ENCODE measurements around the gene RYR1.
A peak's percentile ranks its signal among the peaks of the same experiment; 100 is the strongest.
"Not testable (repeated sequence)": the region's sequence is repeated elsewhere in the genome, so short reads cannot be mapped to it uniquely, and the experiment has no call there.

Gene RYR1

DNA sequence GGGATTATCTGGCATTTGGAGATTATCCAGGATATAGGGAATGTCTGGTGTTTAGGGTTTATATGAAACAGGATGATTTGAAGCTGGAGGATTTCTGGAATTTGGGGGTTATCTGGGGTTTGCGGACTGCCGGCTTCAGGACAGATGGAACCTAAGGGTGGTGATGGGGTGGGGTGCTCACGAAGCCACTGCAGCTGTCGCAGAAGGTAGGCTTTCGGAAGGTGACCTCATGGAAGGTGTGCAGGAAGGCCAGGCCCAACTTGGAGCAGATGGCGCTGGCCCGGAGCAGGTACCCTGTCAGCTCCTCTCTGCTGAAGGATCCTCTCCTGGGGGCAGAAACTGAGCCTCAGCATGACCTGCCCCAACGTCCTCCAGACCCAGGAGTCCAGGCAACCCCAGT lies 21.0 kb upstream of the RYR1 start:
- no peaks in the 10 kb centered on the region for H3K27me3 Mint-ChIP-seq
- H3K36me3 Mint-ChIP-seq = peaks cover 15% of the 10 kb centered on the region
- no peak overlapping the region for H3K4me3 Mint-ChIP-seq
- no peak for ATAC-seq
- no peaks in the 10 kb centered on the region for H3K9me3 Mint-ChIP-seq
- peaks cover 9% of the 10 kb centered on the region for H3K4me1 Mint-ChIP-seq
- H3K27ac Mint-ChIP-seq = no peak overlapping the region

DNA sequence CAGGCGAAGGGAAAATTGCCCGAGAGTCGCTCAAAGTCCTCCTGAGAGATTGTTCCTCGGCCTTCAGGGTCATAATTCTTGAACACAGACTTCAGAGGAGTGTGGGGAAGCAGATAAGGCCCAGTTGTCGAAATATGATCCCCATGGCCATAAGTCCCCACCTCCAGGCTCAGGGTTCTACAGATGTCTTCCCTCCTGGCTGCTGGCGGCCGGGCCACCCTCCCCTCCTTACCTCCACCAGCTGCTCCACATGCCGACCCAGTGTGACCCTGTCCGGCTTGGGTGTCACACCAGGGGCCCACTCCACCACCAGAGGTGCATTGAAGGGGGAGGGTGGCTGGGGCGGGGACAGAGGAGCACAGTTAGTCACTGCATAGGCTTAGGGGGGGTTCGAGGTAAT lies 20.5 kb upstream of the RYR1 start:
- no peaks in the 10 kb centered on the region for H3K9me3 Mint-ChIP-seq
- H3K4me1 Mint-ChIP-seq = peaks cover 14% of the 10 kb centered on the region
- H3K36me3 Mint-ChIP-seq = peaks cover 12% of the 10 kb centered on the region
- H3K4me3 Mint-ChIP-seq = no peak overlapping the region
- no peak overlapping the region for H3K27ac Mint-ChIP-seq
- H3K27me3 Mint-ChIP-seq = no peaks in the 10 kb centered on the region
- no peak for ATAC-seq

DNA sequence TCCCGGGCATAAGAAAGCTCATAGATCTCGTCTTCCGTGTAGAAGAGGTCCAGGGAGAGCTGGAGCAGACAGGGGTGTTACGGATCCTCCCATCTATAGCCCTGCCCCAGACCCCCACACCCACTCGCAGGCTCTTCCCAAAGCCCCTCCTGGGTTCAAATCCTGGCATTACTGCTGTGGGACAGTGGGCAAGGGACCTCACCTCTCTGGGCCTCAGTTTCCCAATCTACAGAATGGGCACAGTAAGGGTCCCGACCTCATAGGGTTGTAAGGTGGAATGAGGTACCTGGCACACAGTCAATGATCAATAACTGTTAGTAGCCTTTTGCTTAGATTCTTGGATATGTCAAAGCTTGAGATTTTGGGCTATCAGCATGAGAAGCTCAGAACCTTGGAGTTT lies 20.1 kb upstream of the RYR1 start:
- peaks cover 8% of the 10 kb centered on the region for H3K36me3 Mint-ChIP-seq

DNA sequence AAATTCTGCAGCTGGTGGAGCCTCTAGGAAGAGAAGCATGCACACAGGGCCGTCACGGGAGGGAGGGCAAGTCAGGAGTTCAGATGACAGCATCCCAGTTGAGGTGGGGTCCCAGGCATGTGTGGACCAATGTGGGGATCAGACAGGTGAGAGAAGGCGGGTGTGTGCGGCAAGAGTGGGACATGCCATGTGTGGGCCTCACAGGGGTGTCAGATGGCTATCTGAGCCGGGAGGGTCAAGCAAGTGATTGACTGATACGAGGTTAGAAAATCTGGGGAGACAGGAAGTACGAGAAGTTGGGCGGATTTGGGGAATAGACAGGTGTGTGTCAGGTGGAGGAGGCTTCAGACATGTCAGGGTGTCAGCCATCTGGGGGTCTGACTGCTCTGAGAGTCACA lies 16.3 kb upstream of the RYR1 start:
- Mint-ChIP-seq H3K4me1 (peaks cover 26% of the 10 kb centered on the region), H3K27me3 (no peaks in the 10 kb centered on the region), H3K36me3 (no peaks in the 10 kb centered on the region), H3K9me3 (no peaks in the 10 kb centered on the region), H3K27ac (peak overlapping the region; percentile 67), H3K4me3 (peak overlapping the region; percentile 76)
- no peak for ATAC-seq

More for the DNA sequence above, 20.1 kb upstream of the RYR1 start:
- Mint-ChIP-seq H3K9me3 (no peaks in the 10 kb centered on the region), H3K27me3 (no peaks in the 10 kb centered on the region), H3K27ac (no peak overlapping the region), H3K4me3 (no peak overlapping the region), H3K4me1 (peaks cover 18% of the 10 kb centered on the region)
- no peak for ATAC-seq

DNA sequence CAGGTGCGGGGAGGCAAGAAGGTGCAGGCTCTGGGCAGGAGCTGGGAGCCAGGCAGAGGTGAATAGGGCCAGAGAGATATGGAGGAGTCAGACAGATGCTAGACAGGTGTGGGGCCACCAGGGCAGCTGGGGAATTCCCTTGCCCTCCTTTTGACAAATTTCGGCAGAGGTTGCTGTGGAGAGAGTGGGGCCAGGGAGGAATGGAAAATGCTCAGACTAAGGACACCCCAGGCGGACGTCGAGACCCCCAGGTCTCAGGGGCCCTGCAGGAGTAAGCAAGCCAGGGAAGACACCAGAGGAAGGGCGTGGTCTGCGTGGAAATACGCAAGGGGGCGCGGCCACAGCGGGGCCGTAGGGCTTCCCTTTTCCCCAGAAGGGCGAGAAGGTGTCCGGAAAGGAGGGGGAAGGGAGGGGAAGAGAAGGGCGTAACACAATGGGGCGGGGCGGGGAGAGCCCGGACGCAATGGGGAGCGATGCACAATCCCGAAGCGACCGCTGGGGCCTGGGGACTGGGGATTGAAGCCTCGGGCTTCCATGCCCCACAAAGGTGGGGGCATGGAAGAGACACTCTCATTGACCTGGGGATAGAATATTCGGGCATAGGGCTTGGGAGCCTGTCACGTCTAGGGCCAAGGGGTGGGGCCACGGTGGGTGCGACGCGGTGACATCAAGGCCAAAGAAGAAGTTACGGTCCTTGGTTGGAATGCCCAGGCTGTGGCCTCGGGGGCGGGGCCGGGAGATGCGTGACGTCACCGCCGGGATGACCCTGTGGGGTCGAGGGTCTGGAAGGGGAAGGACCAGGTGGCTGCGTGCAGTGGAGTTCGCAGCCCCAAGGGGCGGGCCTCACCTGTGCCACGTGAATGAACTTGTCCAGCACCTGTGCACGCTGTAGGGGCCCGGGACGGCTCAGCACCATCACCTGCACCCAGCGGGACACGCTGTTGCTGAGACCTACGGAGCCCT lies 15.7 kb upstream of the RYR1 start:
- no peaks in the 10 kb centered on the region for H3K27me3 Mint-ChIP-seq
- peak; percentile 88 for ATAC-seq
- peak overlapping the region; percentile 76 for H3K4me3 Mint-ChIP-seq
- H3K4me1 Mint-ChIP-seq = peaks cover 26% of the 10 kb centered on the region
- H3K36me3 Mint-ChIP-seq = no peaks in the 10 kb centered on the region
- H3K9me3 Mint-ChIP-seq = no peaks in the 10 kb centered on the region
- peak overlapping the region; percentile 67 for H3K27ac Mint-ChIP-seq

DNA sequence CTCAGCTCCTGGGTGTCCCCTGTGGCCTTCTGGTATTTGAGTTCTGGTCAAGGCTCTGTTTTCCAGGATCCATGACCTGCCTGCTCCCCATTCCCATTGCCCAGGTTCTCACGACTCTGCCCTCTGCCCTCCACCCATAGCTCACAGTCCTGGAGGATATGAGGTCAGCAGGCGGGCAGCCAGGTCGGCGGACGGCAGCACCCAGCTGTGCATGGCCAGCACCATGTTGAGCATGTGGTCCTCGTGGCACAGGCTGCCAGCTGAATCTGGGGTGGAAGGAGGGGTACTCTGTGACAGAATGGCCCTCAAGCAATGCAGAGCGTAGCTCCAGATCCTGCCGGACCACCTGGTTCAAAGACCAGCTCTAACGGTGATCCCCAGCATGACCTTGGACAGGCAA lies 12.6 kb upstream of the RYR1 start:
- H3K27ac Mint-ChIP-seq = no peak overlapping the region
- H3K27me3 Mint-ChIP-seq = no peaks in the 10 kb centered on the region
- no peak for ATAC-seq
- H3K4me3 Mint-ChIP-seq = no peak overlapping the region
- H3K4me1 Mint-ChIP-seq = peaks cover 36% of the 10 kb centered on the region
- no peaks in the 10 kb centered on the region for H3K36me3 Mint-ChIP-seq
- H3K9me3 Mint-ChIP-seq = no peaks in the 10 kb centered on the region

DNA sequence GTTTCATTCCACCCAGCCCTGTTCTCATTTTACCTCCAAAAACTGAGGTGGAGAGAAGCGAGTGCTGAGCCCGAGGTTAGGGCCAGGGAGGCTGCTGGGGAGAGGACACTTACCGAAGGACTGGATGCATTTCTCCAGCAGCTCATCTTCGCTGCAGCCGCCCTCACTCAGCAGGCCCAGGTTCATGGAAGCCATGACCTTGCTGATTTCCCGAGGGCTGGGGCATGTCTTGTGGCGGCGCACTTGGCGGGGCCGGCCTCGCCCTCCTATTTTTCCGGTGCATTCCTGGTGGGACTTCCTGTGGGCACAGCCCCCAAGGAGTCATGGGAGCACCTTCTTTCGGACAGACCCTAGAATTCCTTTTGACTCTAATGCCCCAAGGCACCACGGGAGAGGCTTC lies 11.6 kb upstream of the RYR1 start:
- Mint-ChIP-seq H3K36me3 (no peaks in the 10 kb centered on the region), H3K27ac (no peak overlapping the region), H3K4me3 (no peak overlapping the region), H3K9me3 (no peaks in the 10 kb centered on the region), H3K4me1 (peaks cover 42% of the 10 kb centered on the region), H3K27me3 (no peaks in the 10 kb centered on the region)
- no peak for ATAC-seq

DNA sequence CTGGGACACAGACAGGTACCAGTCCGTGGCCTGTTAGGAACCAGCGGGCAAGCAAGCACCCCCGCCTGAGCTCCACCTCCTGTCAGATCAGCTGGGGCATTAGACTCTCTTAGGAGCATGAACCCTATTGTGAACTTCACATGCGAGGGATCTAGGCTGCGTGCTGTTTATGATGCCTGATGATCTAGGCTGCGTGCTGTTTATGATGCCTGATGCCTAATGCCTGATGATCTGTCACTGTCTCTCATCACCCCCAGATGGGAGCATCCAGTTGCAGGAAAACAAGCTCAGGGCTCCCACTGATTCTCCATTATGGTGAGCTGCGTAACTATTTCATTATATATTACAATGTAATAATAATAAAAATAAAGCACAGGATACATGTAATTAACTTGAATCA lies 11.1 kb upstream of the RYR1 start:
- Mint-ChIP-seq H3K36me3 (no peaks in the 10 kb centered on the region), H3K4me1 (peaks cover 42% of the 10 kb centered on the region), H3K27me3 (no peaks in the 10 kb centered on the region), H3K27ac (no peak overlapping the region), H3K4me3 (no peak overlapping the region), H3K9me3 (no peaks in the 10 kb centered on the region)
- ATAC-seq = no peak

DNA sequence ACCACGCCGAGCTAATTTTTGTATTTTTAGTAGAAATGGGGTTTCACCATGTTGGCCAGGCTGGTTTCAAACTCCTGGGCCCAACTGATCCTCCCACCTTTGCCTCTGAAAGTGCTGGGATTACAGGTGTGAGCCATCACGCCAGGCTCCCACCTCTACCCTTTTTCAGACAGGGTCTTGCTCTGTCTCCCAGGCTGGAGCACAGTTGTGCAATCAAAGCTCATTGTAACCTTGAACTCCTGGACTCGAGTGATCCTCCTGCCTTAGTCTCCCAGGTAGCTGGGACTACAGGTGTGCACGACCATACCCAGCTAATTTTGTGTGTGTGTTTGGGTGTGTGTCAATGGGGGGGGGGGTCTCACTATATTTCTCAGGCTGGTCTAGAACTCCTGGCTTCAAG lies 9.2 kb upstream of the RYR1 start:
- no peak overlapping the region for H3K4me3 Mint-ChIP-seq
- peaks cover 37% of the 10 kb centered on the region for H3K4me1 Mint-ChIP-seq
- H3K27me3 Mint-ChIP-seq = peaks cover 8% of the 10 kb centered on the region
- no peaks in the 10 kb centered on the region for H3K36me3 Mint-ChIP-seq
- ATAC-seq = no peak
- no peak overlapping the region for H3K27ac Mint-ChIP-seq
- H3K9me3 Mint-ChIP-seq = no peaks in the 10 kb centered on the region

DNA sequence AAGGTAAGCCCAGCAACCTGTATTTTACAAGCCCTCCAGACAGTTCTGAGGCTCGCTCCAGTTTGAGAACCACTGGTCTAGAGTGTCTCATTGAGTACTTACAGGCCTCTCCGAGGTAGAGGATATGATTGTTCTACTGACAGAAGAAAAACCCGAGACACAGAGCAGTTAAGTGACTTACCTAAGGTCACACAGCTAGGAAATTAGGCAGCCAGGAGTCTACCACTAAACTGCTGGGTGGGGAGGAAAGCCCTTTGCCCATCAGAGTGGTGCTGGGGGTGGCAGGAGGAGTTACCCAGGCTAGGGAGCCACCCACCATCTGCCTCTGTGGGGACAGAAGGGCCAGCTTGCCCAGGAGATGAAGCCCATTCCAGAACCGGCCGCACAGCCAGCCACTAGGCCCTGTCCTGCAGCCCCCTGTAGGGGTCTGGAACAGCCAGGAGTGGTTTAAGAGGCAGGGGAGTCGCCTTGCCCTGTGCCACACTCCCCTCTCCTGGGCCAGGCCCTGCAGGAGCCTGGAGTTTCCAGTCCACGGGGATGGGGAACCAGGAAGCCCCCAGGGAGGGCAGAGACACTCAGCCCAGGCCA lies 8.2 kb upstream of the RYR1 start:
- Mint-ChIP-seq H3K4me3 (no peak overlapping the region), H3K27ac (peak overlapping the region; percentile 76), H3K27me3 (peaks cover 9% of the 10 kb centered on the region)

DNA sequence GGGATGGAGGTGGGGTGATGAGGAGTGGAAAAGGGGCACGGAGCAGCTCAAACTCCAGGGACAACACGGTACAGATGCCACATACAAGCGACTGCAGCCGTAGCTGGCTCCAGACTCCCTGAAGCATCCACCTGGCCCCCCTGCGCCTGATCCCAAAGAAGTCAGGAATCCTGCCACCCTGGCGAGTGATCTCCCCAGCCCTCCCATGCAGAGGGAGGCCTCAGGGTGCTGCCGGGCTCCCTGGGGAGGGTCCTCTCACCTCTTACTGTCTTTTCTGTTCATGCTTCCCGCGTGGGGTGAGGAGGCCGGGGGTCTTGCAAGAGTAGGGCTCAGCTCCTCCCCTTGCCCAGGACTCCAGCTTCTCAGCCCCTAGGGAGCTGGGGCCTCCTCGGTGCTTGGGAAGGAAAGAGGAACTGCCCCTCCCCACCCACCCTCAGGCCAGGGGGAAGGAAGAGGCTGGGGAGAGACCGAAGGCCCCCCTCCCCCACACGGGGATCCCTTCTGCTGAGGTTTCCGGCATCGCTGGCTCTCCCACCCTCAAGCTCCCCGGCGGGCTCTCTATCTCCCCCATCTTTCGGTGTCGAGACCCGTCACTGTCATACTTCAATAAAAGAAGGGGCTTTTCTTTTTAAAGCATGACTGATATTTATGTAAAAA lies 7.6 kb upstream of the RYR1 start, which contains the start of gene RASGRP4:
Gene RASGRP4 (minus strand): TSS at position 410 of the 657 bp plus-strand sequence. CDS start 128 bp downstream, at position 282.
- Mint-ChIP-seq H3K9me3 (no peaks in the 10 kb centered on the region), H3K4me3 (peak within 1 kb of the TSS; percentile 48), H3K4me1 (peaks cover 42% of the 10 kb centered on the region), H3K27me3 (peaks cover 15% of the 10 kb centered on the region), H3K36me3 (no peaks in the 10 kb centered on the region), H3K27ac (peak within 1 kb of the TSS; percentile 78)
- ATAC-seq = peak; percentile 61

More for the DNA sequence above, 8.2 kb upstream of the RYR1 start:
- H3K36me3 Mint-ChIP-seq = no peaks in the 10 kb centered on the region
- no peak for ATAC-seq
- H3K4me1 Mint-ChIP-seq = peaks cover 42% of the 10 kb centered on the region
- no peaks in the 10 kb centered on the region for H3K9me3 Mint-ChIP-seq

DNA sequence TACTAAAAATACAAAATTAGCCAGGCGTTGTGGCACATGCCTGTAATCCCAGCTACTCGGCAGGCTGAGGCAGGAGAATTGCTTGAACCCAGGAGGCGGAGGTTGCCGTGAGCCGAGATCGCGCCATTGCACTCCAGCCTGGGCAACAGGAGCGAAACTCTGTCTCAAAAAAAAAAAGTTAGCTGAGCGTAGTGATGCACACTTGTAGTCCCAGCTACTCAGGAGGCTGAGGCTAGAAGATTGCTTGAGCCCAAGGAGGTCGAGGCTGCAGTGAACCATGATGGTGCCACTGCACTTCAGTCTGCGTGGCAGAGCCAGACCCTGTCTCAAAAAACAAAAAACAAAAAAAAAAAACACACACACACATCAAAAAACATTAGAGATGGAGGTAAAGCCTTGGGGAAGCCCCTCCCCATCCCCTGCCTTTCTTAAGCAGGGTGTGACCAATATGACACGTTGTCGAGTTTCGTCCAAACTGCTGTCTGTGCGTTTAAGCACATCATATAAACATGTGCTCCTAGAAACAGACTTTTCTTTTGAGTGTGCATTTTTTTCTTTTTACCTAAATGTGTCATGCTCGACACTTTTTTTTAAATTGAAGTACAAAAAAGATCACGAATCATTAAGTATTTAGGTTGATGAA lies 6.3 kb upstream of the RYR1 start:
- H3K36me3 Mint-ChIP-seq, H3K9me3 Mint-ChIP-seq: not testable (repeated sequence)
- Mint-ChIP-seq H3K4me3 (peak overlapping the region; percentile 39), H3K27ac (peak overlapping the region; percentile 78), H3K4me1 (peaks cover 42% of the 10 kb centered on the region), H3K27me3 (peaks cover 17% of the 10 kb centered on the region)
- peak; percentile 84 for ATAC-seq

DNA sequence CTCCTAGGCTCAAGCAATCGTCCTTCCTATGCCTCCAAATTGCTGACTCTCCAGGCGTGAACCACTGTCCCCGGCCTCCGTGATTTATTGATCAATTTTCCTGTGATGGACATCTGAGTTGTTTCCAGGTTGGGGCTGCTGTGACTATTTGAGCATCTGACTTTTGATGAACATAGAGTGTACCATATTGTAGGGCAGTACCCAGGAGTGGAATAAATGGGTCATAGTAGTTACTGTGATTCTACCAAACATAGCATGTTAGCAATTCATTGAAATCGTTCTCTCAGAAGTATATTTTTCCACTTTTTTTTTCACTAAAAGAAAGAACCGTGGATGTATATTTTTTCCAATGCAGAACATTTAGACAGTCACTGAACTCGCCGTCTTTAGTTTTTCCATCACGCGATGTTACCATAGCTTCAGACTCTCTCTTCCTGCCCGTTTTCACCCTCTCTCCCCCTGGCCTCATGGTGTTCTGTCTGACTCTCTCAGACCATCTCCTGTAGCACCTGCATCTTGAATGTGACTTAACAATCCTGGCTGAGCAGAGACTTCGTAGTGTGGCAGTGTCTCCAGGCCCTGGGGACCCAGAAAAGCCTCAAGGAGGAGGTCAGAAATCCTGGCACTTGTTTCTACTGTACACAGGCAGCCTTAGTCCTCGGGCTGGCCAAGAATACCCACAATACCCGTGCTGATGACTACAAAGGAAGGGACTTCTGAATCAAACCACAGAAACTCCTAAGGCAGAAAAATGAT lies 4.3 kb upstream of the RYR1 start:
- Mint-ChIP-seq H3K4me1 (peaks cover 53% of the 10 kb centered on the region), H3K9me3 (no peaks in the 10 kb centered on the region), H3K27me3 (peaks cover 26% of the 10 kb centered on the region), H3K4me3 (no peak overlapping the region), H3K36me3 (no peaks in the 10 kb centered on the region), H3K27ac (peak overlapping the region; percentile 72)
- peak; percentile 55 for ATAC-seq

DNA sequence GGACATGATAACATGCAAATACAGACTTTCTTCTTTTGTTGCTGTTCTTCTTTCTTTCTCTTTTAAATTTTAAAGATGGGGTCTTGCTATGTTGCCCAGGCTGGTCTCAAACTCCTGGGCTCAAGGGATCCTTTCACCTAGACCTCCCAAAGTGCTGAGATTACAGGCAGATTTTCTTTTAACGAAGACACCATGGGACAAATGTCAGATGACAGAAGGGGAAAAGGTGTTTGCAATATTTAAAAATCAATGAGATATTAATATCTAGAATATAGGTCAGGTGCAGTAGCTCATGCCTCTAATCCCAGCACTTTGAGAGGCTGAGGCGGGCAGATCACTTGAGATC lies 3.7 kb upstream of the RYR1 start:
- Mint-ChIP-seq H3K9me3 (no peaks in the 10 kb centered on the region), H3K4me1 (peaks cover 57% of the 10 kb centered on the region), H3K27ac (peak overlapping the region; percentile 72), H3K4me3 (no peak overlapping the region), H3K27me3 (peaks cover 32% of the 10 kb centered on the region), H3K36me3 (no peaks in the 10 kb centered on the region)
- no peak for ATAC-seq
